SIG-M5 treated with dmso at 0.1 percent for 504 hours (cell line): ENCODE data around the gene SRPK2.
"Not testable (repeated sequence)": the region's sequence is repeated elsewhere in the genome, so short reads cannot be mapped to it uniquely, and the experiment has no call there.

Source experiments
- DNase-seq: peaks from one replicate; lab custom pipeline; 2025; ENCODE audit not compliant: unreplicated experiment; lab: John Stamatoyannopoulos, UW

Gene SRPK2

GRCh38 chr7:105268056-105268455, 120.7 kb downstream of the SRPK2 start:
- DNase-seq = no peak

- DNase-seq = no peak
Measured at GRCh38 chr7:105267244-105267643, 121.5 kb downstream of the SRPK2 start.

- no peak for DNase-seq
Measured at GRCh38 chr7:105264707-105265106, 124.0 kb downstream of the SRPK2 start.

GRCh38 chr7:105261689-105262088, 127.0 kb downstream of the SRPK2 start:
- DNase-seq = no peak

- not testable (repeated sequence) for DNase-seq
Measured at GRCh38 chr7:105260201-105260871, 128.4 kb downstream of the SRPK2 start.

- DNase-seq = not testable (repeated sequence)
Measured at GRCh38 chr7:105258919-105259318, 129.8 kb downstream of the SRPK2 start.

GRCh38 chr7:105257338-105257737, 131.4 kb downstream of the SRPK2 start:
- no peak for DNase-seq

GRCh38 chr7:105256761-105257231, 131.9 kb downstream of the SRPK2 start:
- DNase-seq = no peak

- DNase-seq = no peak
Measured at GRCh38 chr7:105250706-105251105, 138.0 kb downstream of the SRPK2 start.

- no peak for DNase-seq
Measured at GRCh38 chr7:105250239-105250638, 138.5 kb downstream of the SRPK2 start.

- no peak for DNase-seq
Measured at GRCh38 chr7:105249216-105249615, 139.5 kb downstream of the SRPK2 start.

GRCh38 chr7:105246679-105247078, 142.0 kb downstream of the SRPK2 start:
- DNase-seq = no peak

GRCh38 chr7:105246256-105246655, 142.5 kb downstream of the SRPK2 start:
- DNase-seq = no peak

GRCh38 chr7:105245398-105246114, 143.2 kb downstream of the SRPK2 start:
- DNase-seq = no peak

- no peak for DNase-seq
Measured at GRCh38 chr7:105244594-105244993, 144.1 kb downstream of the SRPK2 start.

GRCh38 chr7:105241198-105241597, 147.5 kb downstream of the SRPK2 start:
- DNase-seq = no peak

- no peak for DNase-seq
Measured at GRCh38 chr7:105238198-105238765, 150.4 kb downstream of the SRPK2 start.

GRCh38 chr7:105234886-105235285, 153.8 kb downstream of the SRPK2 start:
- DNase-seq = no peak

- not testable (repeated sequence) for DNase-seq
Measured at GRCh38 chr7:105232829-105233291, 155.9 kb downstream of the SRPK2 start.

GRCh38 chr7:105230486-105230885, 158.2 kb downstream of the SRPK2 start:
- DNase-seq = no peak

GRCh38 chr7:105229641-105230040, 159.1 kb downstream of the SRPK2 start:
- no peak for DNase-seq

- no peak for DNase-seq
Measured at GRCh38 chr7:105228555-105228954, 160.2 kb downstream of the SRPK2 start.
